Endothelial cell of umbilical vein (primary cell): ENCODE results near the gene HABP2. TPM values are rescaled to one million over a fixed set of nuclear protein-coding genes. Genes with fewer than 3 reads are reported as not detected.

Experiments
- BruUV-seq: library from RNA; stranded (reverse); fragments of 400-500 nt; replicated peaks from 2 replicates; lab custom pipeline; 2021; lab: Mats Ljungman, UMichigan
- CTCF ChIA-PET: fragments of 300-600, 350-600 bp; sonication (Branson Sonifier 250); formaldehyde crosslinking; loops from one replicate; lab custom pipeline; 2021; ENCODE audit warnings: antibody characterized with exemption, inconsistent platforms; lab: Charles Lee
- POLR2A ChIA-PET: fragments of 300-600, 350-600 bp; sonication (Branson Sonifier 250); formaldehyde crosslinking; loops from one replicate; lab custom pipeline; 2021; ENCODE audit warnings: antibody characterized with exemption, inconsistent platforms; lab: Charles Lee
- DNase-seq: peaks from one replicate; pipeline ENCODE4 v3.0.0-alpha.2; 2011; ENCODE audit warnings: low read depth, low spot score
- FAIRE-seq: peaks from 2 replicates; lab custom pipeline; 2011; peaks lifted over from hg19 to GRCh38; lab: Jason Lieb, UNC
- H2AFZ ChIP-seq: 2 replicates; pipeline ENCODE4 v1.6.0; 2012; ENCODE audit warnings: low read depth, low read length, control low read depth, inconsistent platforms
- H3K27ac ChIP-seq: 2 replicates; pipeline ENCODE4 v1.5.1; 2011; ENCODE audit warnings: low read depth, mild to moderate bottlenecking, control low read depth, low read length, moderate library complexity; ENCODE audit not compliant: insufficient read depth
- H3K27me3 ChIP-seq, 2 experiments: 2 replicates each; pipeline versions ENCODE4 v1.6.0 to v1.6.1; 2011; ENCODE audit warnings: low read length in 2 of 2, mixed read lengths in 1 of 2; ENCODE audit not compliant: control insufficient read depth in 2 of 2, insufficient read depth in 2 of 2
- H3K36me3 ChIP-seq, 2 experiments: 2 replicates in 1 of 2; 3 replicates in 1 of 2; pipeline ENCODE4 v1.5.1; 2011; ENCODE audit warnings: low read length in 2 of 2, mild to moderate bottlenecking in 1 of 2, moderate library complexity in 1 of 2; ENCODE audit not compliant: control insufficient read depth in 2 of 2, insufficient read depth in 2 of 2; ENCODE audit errors: extremely low read depth in 1 of 2
- H3K4me1 ChIP-seq: 3 replicates; pipeline ENCODE4 v1.5.1; 2011; ENCODE audit warnings: mild to moderate bottlenecking, low read length; ENCODE audit not compliant: control insufficient read depth, insufficient read depth; ENCODE audit errors: extremely low read depth
- H3K4me2 ChIP-seq: 2 replicates; pipeline ENCODE4 v1.6.1; 2011; ENCODE audit warnings: low read length, control low read depth, mixed read lengths; ENCODE audit not compliant: insufficient read depth
- H3K4me3 ChIP-seq, 3 experiments: fragments of 200-600 bp in 1 of 3; sonication (generic), shearing (Covaris generic) in 1 of 3; replicated peaks in 1 of 3; 2 replicates each; pipeline ENCODE4 v1.5.1; 2011 to 2016; ENCODE audit warnings: control low read depth in 3 of 3, low read length in 3 of 3, mild to moderate bottlenecking in 2 of 3, inconsistent platforms in 1 of 3, low read depth in 1 of 3, moderate library complexity in 1 of 3; ENCODE audit not compliant: insufficient read depth in 1 of 3
- H3K79me2 ChIP-seq: 2 replicates; pipeline ENCODE4 v1.6.0; 2012; ENCODE audit warnings: low read length, inconsistent platforms; ENCODE audit not compliant: control insufficient read depth, insufficient read depth
- H3K9ac ChIP-seq: replicated peaks from 2 replicates; pipeline ENCODE3; 2011; ENCODE audit warnings: low read length, control low read depth; ENCODE audit not compliant: insufficient read depth; ENCODE audit errors: extremely low read depth
- H3K9me1 ChIP-seq: replicated peaks from 3 replicates; pipeline ENCODE4 v1.6.0; 2011; ENCODE audit warnings: mild to moderate bottlenecking, low read length; ENCODE audit not compliant: control insufficient read depth, insufficient read depth; ENCODE audit errors: extremely low read depth
- H3K9me3 ChIP-seq: replicated peaks from 2 replicates; pipeline ENCODE4 v1.5.1; 2012; ENCODE audit warnings: low read length, inconsistent platforms; ENCODE audit not compliant: control insufficient read depth, insufficient read depth
- H4K20me1 ChIP-seq: replicated peaks from 2 replicates; pipeline ENCODE3; 2011; ENCODE audit warnings: mild to moderate bottlenecking, low read length; ENCODE audit not compliant: control insufficient read depth, insufficient read depth; ENCODE audit errors: extremely low read depth
- EZH2 ChIP-seq: IDR thresholded peaks from 2 replicates; pipeline ENCODE4 v1.6.1; 2012; ENCODE audit warnings: borderline replicate concordance, low read depth, mild to moderate bottlenecking, moderate library complexity, low read length, inconsistent platforms; ENCODE audit not compliant: severe bottlenecking
- GATA2 ChIP-seq: IDR thresholded peaks from 2 replicates; pipeline ENCODE4 v1.7.0; 2011; ENCODE audit warnings: low read depth, mild to moderate bottlenecking, moderate library complexity, mixed read lengths, low read length; ENCODE audit not compliant: insufficient read length, insufficient read depth
- JUN ChIP-seq: IDR thresholded peaks from 2 replicates; pipeline ENCODE4 v1.6.1; 2011; ENCODE audit warnings: borderline replicate concordance, low read depth; ENCODE audit not compliant: insufficient read length, insufficient read depth
- MAX ChIP-seq: IDR thresholded peaks from 2 replicates; pipeline ENCODE4 v1.6.1; 2011; ENCODE audit not compliant: insufficient read depth, insufficient read length
- MYC ChIP-seq: IDR thresholded peaks from one replicate; pipeline ENCODE4 v1.6.1; 2011; ENCODE audit warnings: mild to moderate bottlenecking, low read depth, low read length
- POLR2A ChIP-seq: IDR thresholded peaks from 2 replicates; pipeline ENCODE4 v1.6.1; 2012; ENCODE audit warnings: low read depth, mild to moderate bottlenecking, control low read depth, low read length
- POLR2AphosphoS5 ChIP-seq: IDR thresholded peaks from 2 replicates; pipeline ENCODE4 v1.6.1; 2012; ENCODE audit warnings: low read depth, mild to moderate bottlenecking, control low read depth, low read length, moderate library complexity; ENCODE audit not compliant: insufficient read depth
- dilution Hi-C: fragments of 300-500 bp; cut with MboI; formaldehyde crosslinking; loops from one replicate; pipeline ENCODE4 v1.15.0; 2019; ENCODE audit warnings: low sequenced_read_pairs; ENCODE audit not compliant: extremely low pct_ligation_motif_present
- intact Hi-C: fragments of 100-400 bp; cut with micrococcal nuclease; formaldehyde crosslinking; loops from one replicate; pipeline ENCODE4 v1.10.0; 2022
- polyA plus RNA-seq, 4 experiments: library from polyadenylated mRNA; depleted of rRNA in 3 of 4; stranded (reverse) in 3 of 4; unstranded in 1 of 4; fragments of >200 nt; gene quantifications; 2 replicates each; pipeline versions ENCODE4 v1.2.1 to v1.2.3, GENCODE V29; 2011 to 2012; ENCODE audit warnings: missing spikeins in 1 of 4
- total RNA-seq: library from RNA; stranded (reverse); gene quantifications from 2 replicates; pipeline ENCODE4 v1.2.3, GENCODE V29; 2021
- TF ChIP-seq, protein P1 (sequence below), 2 donors: IDR thresholded peaks; 1 replicate in 1 of 2; 2 replicates in 1 of 2; pipeline ENCODE4 v1.5.1; 2011; ENCODE audit warnings: low read length in 2 of 2, mild to moderate bottlenecking in 2 of 2, moderate library complexity in 2 of 2, control low read depth in 1 of 2, inconsistent platforms in 1 of 2, low read depth in 1 of 2; ENCODE audit not compliant: insufficient read depth in 1 of 2; ENCODE audit errors: extremely low read depth in 1 of 2

Gene HABP2
- total and polyA plus RNA-seq, 2 donors (not counting 3 experiments of a cell fraction or from before 2014, with no cell fraction given) = 0.04 TPM; not detected in 1

DNA sequence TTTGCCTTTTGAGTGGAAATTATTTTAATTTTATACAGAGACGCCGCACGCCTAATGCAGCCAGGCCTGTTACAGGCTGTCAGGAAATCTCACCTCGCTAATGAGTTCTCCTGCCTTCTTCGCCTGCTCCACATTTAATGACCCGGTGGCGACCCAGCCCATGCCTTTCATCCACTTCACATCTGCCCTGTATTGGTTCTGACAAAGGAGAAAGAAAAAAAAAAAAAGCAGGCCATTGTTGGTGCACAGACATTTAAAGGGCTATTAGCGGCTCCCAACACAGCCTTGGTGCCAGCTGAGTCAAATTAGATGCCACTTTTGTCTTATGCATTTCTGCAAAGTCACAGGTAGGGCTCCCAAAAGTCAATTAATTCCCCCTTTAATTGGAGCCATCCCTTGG, 67.7 kb downstream of the HABP2 start:
- TF ChIP-seq JUN = no peak
- no peak for TF ChIP-seq MAX
- TF ChIP-seq EZH2 = no peak
- TF ChIP-seq GATA2 = no peak
- no peak for TF ChIP-seq POLR2AphosphoS5
- TF ChIP-seq POLR2A = no peak
- no peak for TF ChIP-seq MYC
- TF ChIP-seq, protein P1, sequence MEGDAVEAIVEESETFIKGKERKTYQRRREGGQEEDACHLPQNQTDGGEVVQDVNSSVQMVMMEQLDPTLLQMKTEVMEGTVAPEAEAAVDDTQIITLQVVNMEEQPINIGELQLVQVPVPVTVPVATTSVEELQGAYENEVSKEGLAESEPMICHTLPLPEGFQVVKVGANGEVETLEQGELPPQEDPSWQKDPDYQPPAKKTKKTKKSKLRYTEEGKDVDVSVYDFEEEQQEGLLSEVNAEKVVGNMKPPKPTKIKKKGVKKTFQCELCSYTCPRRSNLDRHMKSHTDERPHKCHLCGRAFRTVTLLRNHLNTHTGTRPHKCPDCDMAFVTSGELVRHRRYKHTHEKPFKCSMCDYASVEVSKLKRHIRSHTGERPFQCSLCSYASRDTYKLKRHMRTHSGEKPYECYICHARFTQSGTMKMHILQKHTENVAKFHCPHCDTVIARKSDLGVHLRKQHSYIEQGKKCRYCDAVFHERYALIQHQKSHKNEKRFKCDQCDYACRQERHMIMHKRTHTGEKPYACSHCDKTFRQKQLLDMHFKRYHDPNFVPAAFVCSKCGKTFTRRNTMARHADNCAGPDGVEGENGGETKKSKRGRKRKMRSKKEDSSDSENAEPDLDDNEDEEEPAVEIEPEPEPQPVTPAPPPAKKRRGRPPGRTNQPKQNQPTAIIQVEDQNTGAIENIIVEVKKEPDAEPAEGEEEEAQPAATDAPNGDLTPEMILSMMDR (IDR thresholded peaks at IDR 0.05; ENCODE audit: extremely low read depth in 1 of 2, insufficient read depth in 1 of 2, low read depth in 1 of 2, low read length in 2 of 2) = no peak
- BruUV-seq = no TSS peak
- Histone ChIP-seq H3K4me1 (no peaks in the 10 kb centered on the region), H3K4me2 (no peak overlapping the region), H3K9ac (no peak overlapping the region), H3K4me3 (no peak overlapping the region), H3K9me3 (no peaks in the 10 kb centered on the region), H3K79me2 (no peaks in the 10 kb centered on the region), H3K36me3 (no peaks in the 10 kb centered on the region), H3K27me3 (peaks cover 2 to 19% of the 10 kb centered on the region in 2 experiments), H2AFZ (no peak overlapping the region), H3K27ac (no peak overlapping the region), H4K20me1 (no peaks in the 10 kb centered on the region), H3K9me1 (no peaks in the 10 kb centered on the region)
- dilution Hi-C loops (no loop called here), intact Hi-C loops (no loop called here)
- DNase-seq (no peak), FAIRE-seq (no peak)
- CTCF ChIA-PET = no interaction called here
- POLR2A ChIA-PET = no interaction called here
